ENCODE data around the gene GYPA. TPM values are rescaled to one million over a fixed set of nuclear protein-coding genes. Genes with fewer than 3 reads are reported as not detected.

GYPA gene
- total and polyA plus RNA-seq, 10 of the 15 experiments (the other 5 are each of a cell fraction or from before 2014, with no cell fraction given), result not detected

GRCh38 chr4:144174401-144175067, 34.0 kb upstream of the GYPA start (continued):
- no peak for TF ChIP-seq IKZF2 (IDR thresholded peaks at IDR 0.05)
- TF ChIP-seq MLLT1 (IDR thresholded peaks at IDR 0.05), result no peak
- TF ChIP-seq GABPA (IDR thresholded peaks at IDR 0.05; ENCODE audit: low read depth), result no peak
- TF ChIP-seq GATAD2B (conservative IDR thresholded peaks at IDR 0.05; ENCODE audit: low read depth), result no peak
- no peak for TF ChIP-seq ZNF274 (IDR thresholded peaks at IDR 0.05; ENCODE audit: insufficient read depth, insufficient read length)
- no peak for TF ChIP-seq IRF5 (IDR thresholded peaks at IDR 0.05; ENCODE audit: borderline replicate concordance)
- no peak for TF ChIP-seq SREBF2 (IDR thresholded peaks at IDR 0.05; ENCODE audit: low read length)
- TF ChIP-seq PAX5 (IDR thresholded peaks at IDR 0.05; ENCODE audit: borderline replicate concordance, low read depth, low read length), result no peak
- TF ChIP-seq PRDM15 (CRISPR knock-in tag; IDR thresholded peaks at IDR 0.05), result no peak
